ENCODE measurements around the gene UPF2. TPM values are rescaled to one million over a fixed set of nuclear protein-coding genes. Genes with fewer than 3 reads are reported as not detected.

The UPF2 gene
- total and polyA plus RNA-seq, 2 donors from 2014 or later: 8.4 to 19.4 TPM

- intact Hi-C loops (cut with DNase I): no loop called here
- DNase-seq (no peak), FAIRE-seq (no peak)
- Histone ChIP-seq H3K36me3 (ENCODE audit: control insufficient read depth in 2 of 3, insufficient read depth in 3 of 3, low read length in 3 of 3) (no peaks in the 10 kb centered on the region), H3K9me3 (ENCODE audit: control insufficient read depth in 2 of 3, insufficient read depth in 1 of 3, low read length in 3 of 3) (no peaks in the 10 kb centered on the region), H3K9ac (ENCODE audit: low read length in 3 of 3) (no peak overlapping the region), H3K4me3 (ENCODE audit: low read length in 3 of 3) (no peak overlapping the region), H3K4me1 (ENCODE audit: control insufficient read depth in 2 of 3, insufficient read depth in 2 of 3, low read depth in 1 of 3, low read length in 3 of 3) (peaks cover 0 to 8% (median 0%) of the 10 kb centered on the region in 3 donors), H3K27ac (ENCODE audit: low read depth in 2 of 2, low read length in 2 of 2) (no peak overlapping the region), H3K27me3 (ENCODE audit: control insufficient read depth, insufficient read depth, low read length) (no peaks in the 10 kb centered on the region)
- TF ChIP-seq, protein P1, sequence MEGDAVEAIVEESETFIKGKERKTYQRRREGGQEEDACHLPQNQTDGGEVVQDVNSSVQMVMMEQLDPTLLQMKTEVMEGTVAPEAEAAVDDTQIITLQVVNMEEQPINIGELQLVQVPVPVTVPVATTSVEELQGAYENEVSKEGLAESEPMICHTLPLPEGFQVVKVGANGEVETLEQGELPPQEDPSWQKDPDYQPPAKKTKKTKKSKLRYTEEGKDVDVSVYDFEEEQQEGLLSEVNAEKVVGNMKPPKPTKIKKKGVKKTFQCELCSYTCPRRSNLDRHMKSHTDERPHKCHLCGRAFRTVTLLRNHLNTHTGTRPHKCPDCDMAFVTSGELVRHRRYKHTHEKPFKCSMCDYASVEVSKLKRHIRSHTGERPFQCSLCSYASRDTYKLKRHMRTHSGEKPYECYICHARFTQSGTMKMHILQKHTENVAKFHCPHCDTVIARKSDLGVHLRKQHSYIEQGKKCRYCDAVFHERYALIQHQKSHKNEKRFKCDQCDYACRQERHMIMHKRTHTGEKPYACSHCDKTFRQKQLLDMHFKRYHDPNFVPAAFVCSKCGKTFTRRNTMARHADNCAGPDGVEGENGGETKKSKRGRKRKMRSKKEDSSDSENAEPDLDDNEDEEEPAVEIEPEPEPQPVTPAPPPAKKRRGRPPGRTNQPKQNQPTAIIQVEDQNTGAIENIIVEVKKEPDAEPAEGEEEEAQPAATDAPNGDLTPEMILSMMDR (IDR thresholded peaks at IDR 0.05; ENCODE audit: borderline replicate concordance, extremely low read depth, insufficient read depth): no peak
These were observed 157.0 kb downstream of the UPF2 start for GRCh38 chr10:11885437-11886137.

DNA sequence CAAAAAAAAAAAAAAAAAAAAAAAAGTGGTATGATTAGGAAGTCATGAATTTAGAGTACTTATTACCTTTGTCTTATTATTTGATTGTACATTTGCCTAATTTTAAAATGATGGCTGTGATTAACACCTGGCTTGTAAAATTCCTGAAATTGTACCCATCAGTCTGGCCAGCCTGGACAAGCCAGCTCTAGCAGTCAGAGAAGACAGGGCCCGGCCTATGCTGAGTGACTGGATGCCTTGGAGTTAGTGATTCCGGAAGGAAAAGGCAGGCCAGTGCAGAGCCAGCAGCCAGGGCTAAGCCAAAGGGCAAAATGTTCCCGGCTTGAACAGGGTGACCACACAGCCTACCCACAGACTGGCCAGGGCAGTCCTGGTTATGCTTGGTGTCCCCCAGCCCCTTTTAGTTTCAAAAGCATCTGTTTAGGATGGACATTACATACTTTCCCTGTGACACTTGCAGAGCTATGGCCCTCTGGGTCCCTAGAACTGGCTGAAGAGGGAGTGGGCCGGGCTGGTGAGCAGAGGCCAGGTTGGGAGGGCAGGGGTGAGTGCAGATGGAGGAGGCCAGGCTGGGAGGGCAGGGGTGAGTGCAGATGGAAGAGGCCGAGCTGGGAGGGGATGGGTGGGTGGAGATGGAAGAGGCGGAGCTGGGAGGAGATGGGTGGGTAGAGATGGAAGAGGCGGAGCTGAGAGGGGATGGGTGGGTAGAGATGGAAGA, 157.7 kb downstream of the UPF2 start:
- intact Hi-C loops (cut with DNase I): no loop called here
- Histone ChIP-seq H3K9ac (ENCODE audit: low read length in 3 of 3) (no peak overlapping the region), H3K27me3 (ENCODE audit: control insufficient read depth, insufficient read depth, low read length) (no peaks in the 10 kb centered on the region), H3K4me1 (ENCODE audit: control insufficient read depth in 2 of 3, insufficient read depth in 2 of 3, low read depth in 1 of 3, low read length in 3 of 3) (peaks cover 0 to 8% (median 0%) of the 10 kb centered on the region in 3 donors), H3K4me3 (ENCODE audit: low read length in 3 of 3) (no peak overlapping the region), H3K27ac (ENCODE audit: low read depth in 2 of 2, low read length in 2 of 2) (no peak overlapping the region), H3K36me3 (ENCODE audit: control insufficient read depth in 2 of 3, insufficient read depth in 3 of 3, low read length in 3 of 3) (no peaks in the 10 kb centered on the region), H3K9me3 (ENCODE audit: control insufficient read depth in 2 of 3, insufficient read depth in 1 of 3, low read length in 3 of 3) (no peaks in the 10 kb centered on the region)
- DNase-seq (peak in 1 of 5 donors; percentile 75), FAIRE-seq (no peak)
- TF ChIP-seq, protein P1 (IDR thresholded peaks at IDR 0.05; ENCODE audit: borderline replicate concordance, extremely low read depth, insufficient read depth): no peak

GRCh38 chr10:11882646-11883375, 159.8 kb downstream of the UPF2 start:
- FAIRE-seq: no peak
- TF ChIP-seq, protein P1 (IDR thresholded peaks at IDR 0.05; ENCODE audit: borderline replicate concordance, extremely low read depth, insufficient read depth): no peak
- Histone ChIP-seq H3K9ac (ENCODE audit: low read length in 3 of 3) (no peak overlapping the region), H3K36me3 (ENCODE audit: control insufficient read depth in 2 of 3, insufficient read depth in 3 of 3, low read length in 3 of 3) (no peaks in the 10 kb centered on the region), H3K4me1 (ENCODE audit: control insufficient read depth in 2 of 3, insufficient read depth in 2 of 3, low read depth in 1 of 3, low read length in 3 of 3) (peaks cover 0 to 8% (median 0%) of the 10 kb centered on the region in 3 donors), H3K4me3 (ENCODE audit: low read length in 3 of 3) (no peak overlapping the region), H3K27me3 (ENCODE audit: control insufficient read depth, insufficient read depth, low read length) (no peaks in the 10 kb centered on the region), H3K27ac (ENCODE audit: low read depth in 2 of 2, low read length in 2 of 2) (no peak overlapping the region), H3K9me3 (ENCODE audit: control insufficient read depth in 2 of 3, insufficient read depth in 1 of 3, low read length in 3 of 3) (no peaks in the 10 kb centered on the region)
- DNase-seq: no peak
- intact Hi-C loops (cut with DNase I): no loop called here
